Lung (tissue), 12 donors: ENCODE data around the gene GDF7. TPM values are rescaled to one million over a fixed set of nuclear protein-coding genes. Genes with fewer than 3 reads are reported as not detected.

Experiments
- ATAC-seq: fragments of 200-7000 bp; cut with Tn5 transposase; one replicate; pipeline ENCODE4 v1.9.1; 2020; ENCODE audit warnings: moderate number of reproducible peaks; ENCODE audit not compliant: insufficient read depth, low FRiP score
- DNase-seq, 3 donors: peaks; one replicate each; pipeline ENCODE4 v3.0.0-alpha.2; 2013 to 2017
- H3K27ac ChIP-seq, 2 donors: one replicate each; pipeline ENCODE4 v1.5.1; 2013; ENCODE audit warnings: mild to moderate bottlenecking in 2 of 2, moderate library complexity in 2 of 2, control low read depth in 1 of 2, inconsistent platforms in 1 of 2, low read depth in 1 of 2, low read length in 1 of 2
- H3K27me3 ChIP-seq, 3 donors: one replicate each; pipeline ENCODE4 v1.5.1; 2013; ENCODE audit warnings: low read length in 2 of 3; ENCODE audit not compliant: control insufficient read depth in 3 of 3, insufficient read depth in 3 of 3
- H3K36me3 ChIP-seq, 4 donors: one replicate each; pipeline ENCODE4 v1.5.1; 2013; ENCODE audit warnings: low read length in 4 of 4, mild to moderate bottlenecking in 1 of 4, moderate library complexity in 1 of 4; ENCODE audit not compliant: control insufficient read depth in 4 of 4, insufficient read depth in 4 of 4
- H3K4me1 ChIP-seq, 5 donors: one replicate each; pipeline ENCODE4 v1.5.1; 2013; ENCODE audit warnings: low read length in 5 of 5, mild to moderate bottlenecking in 2 of 5, moderate library complexity in 1 of 5; ENCODE audit not compliant: control insufficient read depth in 5 of 5, insufficient read depth in 5 of 5
- H3K4me3 ChIP-seq: one replicate; pipeline ENCODE4 v1.5.1; 2013; ENCODE audit warnings: mild to moderate bottlenecking, control low read depth, moderate library complexity
- H3K9ac ChIP-seq, 2 donors: one replicate each; pipeline ENCODE4 v1.5.1; 2013; ENCODE audit warnings: low read length in 2 of 2, control low read depth in 1 of 2; ENCODE audit not compliant: insufficient read depth in 1 of 2
- H3K9me3 ChIP-seq, 4 donors: one replicate each; pipeline ENCODE4 v1.5.1; 2013; ENCODE audit warnings: low read length in 3 of 4, mild to moderate bottlenecking in 1 of 4, moderate library complexity in 1 of 4; ENCODE audit not compliant: control insufficient read depth in 4 of 4, insufficient read depth in 3 of 4
- WGBS, 2 donors: extraction: QIAGEN DNeasy Blood & Tissue Kit; methylation state at CpG; one replicate each; pipeline ENCODE4 v1.1.7; 2013; 5-methylcytosine and 5-hydroxymethylcytosine counted together
- polyA plus RNA-seq, 2 donors: library from polyadenylated mRNA; stranded (reverse); fragments of 200-250 nt; gene quantifications; one replicate each; pipeline ENCODE4 v1.2.1, GENCODE V29; 2013
- total RNA-seq, 2 donors: library from RNA; depleted of rRNA in 1 of 2; stranded (reverse); fragments of >200 nt in 1 of 2; gene quantifications; one replicate each; pipeline ENCODE4 v1.2.1, GENCODE V29; 2014 to 2021
- TF ChIP-seq, protein P1 (sequence below): IDR thresholded peaks from 2 replicates; pipeline ENCODE4 v1.5.1; 2012; ENCODE audit warnings: mild to moderate bottlenecking; ENCODE audit errors: control extremely low read depth, extremely low read depth
- donor health status: control.
- donor health status: control.
- donor health status: Bipolar disorder and iron deficiency.
- donor health status: healthy.
- donor health status: DM: yes; HTN: yes; CAD: no.

Gene GDF7
- total and polyA plus RNA-seq, 4 donors: 0.10 to 0.54 (median 0.31) TPM

DNA sequence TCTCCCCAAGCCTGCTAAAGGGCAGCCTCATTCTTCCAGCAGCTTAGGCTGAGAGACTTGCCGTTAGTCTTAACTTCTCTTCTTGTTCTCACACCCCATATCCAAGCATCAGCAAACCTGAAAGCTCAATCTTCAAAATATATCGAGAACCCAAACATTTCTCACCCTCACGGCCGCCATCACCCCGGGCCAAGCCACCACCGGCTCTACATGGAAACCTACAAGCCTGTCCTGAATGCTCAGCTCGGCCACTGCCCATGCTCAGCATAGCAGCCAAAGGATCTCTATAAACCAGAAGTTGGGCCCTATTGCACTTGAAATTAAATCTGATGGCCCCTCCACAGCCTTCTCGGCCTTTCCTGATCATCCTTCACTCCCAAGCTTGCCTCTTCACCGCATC, 18.1 kb upstream of the GDF7 start:
- ATAC-seq: no peak
- no peaks in the 10 kb centered on the region for H3K9me3 ChIP-seq
- H3K27ac ChIP-seq: no peak overlapping the region
- TF ChIP-seq, protein P1, sequence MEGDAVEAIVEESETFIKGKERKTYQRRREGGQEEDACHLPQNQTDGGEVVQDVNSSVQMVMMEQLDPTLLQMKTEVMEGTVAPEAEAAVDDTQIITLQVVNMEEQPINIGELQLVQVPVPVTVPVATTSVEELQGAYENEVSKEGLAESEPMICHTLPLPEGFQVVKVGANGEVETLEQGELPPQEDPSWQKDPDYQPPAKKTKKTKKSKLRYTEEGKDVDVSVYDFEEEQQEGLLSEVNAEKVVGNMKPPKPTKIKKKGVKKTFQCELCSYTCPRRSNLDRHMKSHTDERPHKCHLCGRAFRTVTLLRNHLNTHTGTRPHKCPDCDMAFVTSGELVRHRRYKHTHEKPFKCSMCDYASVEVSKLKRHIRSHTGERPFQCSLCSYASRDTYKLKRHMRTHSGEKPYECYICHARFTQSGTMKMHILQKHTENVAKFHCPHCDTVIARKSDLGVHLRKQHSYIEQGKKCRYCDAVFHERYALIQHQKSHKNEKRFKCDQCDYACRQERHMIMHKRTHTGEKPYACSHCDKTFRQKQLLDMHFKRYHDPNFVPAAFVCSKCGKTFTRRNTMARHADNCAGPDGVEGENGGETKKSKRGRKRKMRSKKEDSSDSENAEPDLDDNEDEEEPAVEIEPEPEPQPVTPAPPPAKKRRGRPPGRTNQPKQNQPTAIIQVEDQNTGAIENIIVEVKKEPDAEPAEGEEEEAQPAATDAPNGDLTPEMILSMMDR: no peak
- H3K27me3 ChIP-seq: no peaks in the 10 kb centered on the region
- peaks cover 3 to 23% (median 7%) of the 10 kb centered on the region in 5 donors for H3K4me1 ChIP-seq
- no peak for DNase-seq
- 94 to 96% methylated on average over 9 of the region's 9 CpGs for WGBS, 2 donors
- peaks cover 0 to 19% (median 0%) of the 10 kb centered on the region in 4 donors for H3K36me3 ChIP-seq
- no peak overlapping the region for H3K4me3 ChIP-seq
- no peak overlapping the region for H3K9ac ChIP-seq

DNA sequence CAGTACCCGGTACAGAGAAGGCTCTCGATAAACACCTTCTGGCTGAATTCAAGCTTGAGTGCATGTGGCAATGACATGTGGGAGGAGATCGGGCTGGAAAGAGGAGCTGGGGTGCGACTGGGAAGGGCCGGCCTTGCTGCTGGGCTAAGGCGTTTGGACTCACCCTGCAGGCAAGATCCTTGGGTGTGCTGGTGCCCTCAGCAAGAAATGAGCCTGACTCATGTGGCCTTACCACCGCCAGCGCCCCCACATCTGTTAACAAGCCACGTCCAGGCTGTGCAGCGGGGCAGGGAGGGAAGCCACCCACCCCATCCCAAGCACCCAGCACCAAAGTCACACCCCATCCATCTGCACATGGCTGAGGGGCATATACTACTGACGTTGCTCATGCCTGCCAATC, 17.4 kb upstream of the GDF7 start:
- no peak for ATAC-seq
- Histone ChIP-seq H3K27me3 (no peaks in the 10 kb centered on the region), H3K9ac (peak overlapping the region in 1 of 2 donors; percentile 63), H3K9me3 (no peaks in the 10 kb centered on the region), H3K27ac (no peak overlapping the region), H3K4me1 (peaks cover 0 to 23% (median 7%) of the 10 kb centered on the region in 5 donors), H3K36me3 (peaks cover 0 to 13% (median 0%) of the 10 kb centered on the region in 4 donors), H3K4me3 (no peak overlapping the region)
- WGBS, 2 donors: 79 to 88% methylated on average over 11 of the region's 11 CpGs
- TF ChIP-seq, protein P1: no peak
- DNase-seq: no peak

DNA sequence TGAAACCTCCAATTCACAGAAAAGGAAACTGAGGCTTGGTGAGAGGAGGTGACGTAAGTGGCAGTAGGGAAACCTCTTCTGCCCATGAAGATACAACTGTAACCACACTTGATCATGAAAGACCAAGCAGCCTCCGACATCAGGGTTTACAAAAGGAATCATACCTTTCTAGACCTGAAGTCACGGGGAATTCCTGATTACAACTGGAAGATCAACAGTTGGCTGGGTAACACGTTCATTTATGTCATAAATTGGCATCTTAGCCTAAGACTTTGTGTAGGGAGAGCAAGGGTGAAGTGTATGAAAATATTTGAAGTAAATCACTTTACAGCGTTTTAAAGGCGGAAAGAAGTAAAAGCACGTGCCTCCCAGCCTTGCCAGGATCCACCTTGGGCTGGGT, 17.0 kb upstream of the GDF7 start:
- Histone ChIP-seq H3K27ac (peak overlapping the region in 1 of 2 donors; percentile 94), H3K9me3 (no peaks in the 10 kb centered on the region), H3K4me1 (peaks cover 0 to 23% (median 7%) of the 10 kb centered on the region in 5 donors), H3K27me3 (no peaks in the 10 kb centered on the region), H3K4me3 (peak overlapping the region; percentile 88), H3K36me3 (peaks cover 0 to 9% (median 0%) of the 10 kb centered on the region in 4 donors), H3K9ac (peak overlapping the region in 1 of 2 donors; percentile 63)
- ATAC-seq (no peak), DNase-seq (no peak)
- 60 to 68% methylated on average over 7 of the region's 7 CpGs for WGBS, 2 donors
- TF ChIP-seq, protein P1: no peak

DNA sequence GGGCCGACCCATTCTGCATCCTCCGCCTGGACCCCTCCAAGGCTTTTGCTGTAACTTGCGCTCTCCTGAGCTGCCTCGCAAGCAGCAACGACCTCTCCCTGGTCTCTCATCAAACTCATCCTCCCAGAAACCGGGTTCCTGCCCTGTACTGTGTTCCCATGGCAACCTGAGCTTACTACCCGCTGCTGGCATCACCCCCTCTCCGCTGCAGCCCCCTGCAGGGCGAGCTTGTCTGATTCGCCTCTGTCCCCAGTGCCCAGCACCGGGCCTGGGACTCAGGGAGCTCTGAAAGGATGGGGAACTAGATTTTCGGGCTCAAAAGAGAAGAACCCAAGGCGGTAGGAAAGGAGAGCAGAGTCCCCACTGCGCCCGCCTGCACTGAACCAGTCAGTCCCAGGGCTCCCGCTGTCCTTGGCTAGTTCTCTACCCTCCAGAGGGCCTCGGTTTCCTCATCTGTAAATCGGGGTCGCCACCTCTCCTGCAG, 16.5 kb upstream of the GDF7 start:
- Histone ChIP-seq H3K9ac (peak overlapping the region; percentile 63 to 85), H3K4me1 (peaks cover 0 to 23% (median 7%) of the 10 kb centered on the region in 5 donors), H3K4me3 (peak overlapping the region; percentile 88), H3K36me3 (peaks cover 0 to 4% (median 0%) of the 10 kb centered on the region in 4 donors), H3K9me3 (no peaks in the 10 kb centered on the region), H3K27me3 (no peaks in the 10 kb centered on the region), H3K27ac (peak overlapping the region; percentile 87 to 94)
- DNase-seq (peak; percentile 46 to 51 (median 50)), ATAC-seq (peak; percentile 2)
- WGBS, 2 donors: 10% methylated on average over 19 of the region's 19 CpGs
- TF ChIP-seq, protein P1: no peak
